GM19351 (cell line): Measurements from ENCODE around the gene CORO6.
"Not testable (repeated sequence)": the region's sequence is repeated elsewhere in the genome, so short reads cannot be mapped to it uniquely, and the experiment has no call there.

Experiments
- ATAC-seq: cut with Tn5 transposase; IDR thresholded peaks from one replicate; pipeline ENCODE4 v1.9.1; 2021; ENCODE audit warnings: mild to moderate bottlenecking, moderate library complexity; ENCODE audit not compliant: unreplicated experiment

CORO6 gene

DNA sequence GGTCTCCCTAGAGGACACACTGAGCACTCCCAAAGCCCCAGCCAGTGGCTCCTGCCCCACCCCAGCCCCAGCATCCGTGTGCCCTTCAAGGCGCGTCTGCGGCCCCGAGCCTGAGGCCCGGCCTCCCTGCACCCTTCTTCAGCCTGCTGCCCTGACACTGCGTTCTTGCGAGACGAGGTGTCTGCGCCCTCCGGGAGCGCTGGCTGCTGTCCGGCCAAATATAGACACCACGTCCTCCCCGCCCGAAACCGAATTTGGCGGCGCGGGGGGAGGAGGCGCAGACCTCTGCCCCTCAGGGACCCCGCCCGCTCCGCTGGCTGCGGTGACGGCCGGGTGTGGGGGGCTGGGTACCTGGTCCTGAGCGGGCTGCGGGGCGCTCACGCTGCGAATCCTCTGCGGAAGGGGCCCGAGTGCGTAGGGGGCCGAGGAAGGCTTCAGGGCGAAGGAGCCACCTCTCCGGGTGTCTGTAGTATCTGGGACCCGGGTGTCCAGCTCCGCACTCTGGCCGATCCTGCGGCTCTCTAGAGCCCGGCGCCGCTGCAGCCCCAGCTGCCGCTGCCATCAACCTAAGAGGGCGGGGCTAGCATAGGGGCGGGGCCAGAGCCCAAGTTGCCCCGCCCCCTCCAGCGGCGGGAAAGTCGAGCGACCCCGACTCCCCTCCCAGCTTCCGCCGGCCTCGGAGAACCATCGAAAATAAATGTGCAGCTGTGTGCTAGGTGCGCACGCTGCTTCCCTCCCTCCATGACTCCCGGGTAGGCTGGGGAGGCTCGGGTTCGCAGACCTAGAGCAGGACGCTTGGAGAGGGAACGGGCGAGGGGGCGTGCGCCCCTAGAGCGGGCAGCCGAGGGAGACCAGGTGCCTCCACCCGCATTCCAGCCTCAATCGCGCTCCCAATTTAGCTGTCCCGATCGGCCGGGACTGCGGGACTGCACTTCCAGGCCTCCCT is at the start of gene CORO6:
Gene CORO6 (minus strand): TSS at position 576 of the 946 bp plus-strand sequence. CDS start 1,491 bp downstream, outside the sequence.
- ATAC-seq = no peak

DNA sequence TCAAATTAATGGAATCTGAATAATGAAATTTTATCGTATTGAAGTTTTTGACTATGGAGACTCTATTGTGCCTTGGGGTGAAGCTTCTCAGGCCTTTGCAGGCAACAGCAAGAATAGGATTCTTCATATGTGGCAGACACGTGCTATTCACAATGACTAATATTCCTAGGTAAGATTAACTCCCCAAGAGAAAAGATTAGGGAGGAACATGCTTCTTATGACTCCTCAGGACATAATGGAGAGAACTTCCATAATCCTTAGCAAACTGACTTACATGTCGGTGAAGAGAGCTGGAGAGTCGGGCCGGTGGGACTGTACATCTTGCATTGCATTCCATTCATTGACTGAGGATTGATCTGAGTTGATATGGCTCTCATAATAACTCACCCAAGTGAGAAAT is 48.9 kb upstream of the CORO6 start:
- ATAC-seq = no peak

DNA sequence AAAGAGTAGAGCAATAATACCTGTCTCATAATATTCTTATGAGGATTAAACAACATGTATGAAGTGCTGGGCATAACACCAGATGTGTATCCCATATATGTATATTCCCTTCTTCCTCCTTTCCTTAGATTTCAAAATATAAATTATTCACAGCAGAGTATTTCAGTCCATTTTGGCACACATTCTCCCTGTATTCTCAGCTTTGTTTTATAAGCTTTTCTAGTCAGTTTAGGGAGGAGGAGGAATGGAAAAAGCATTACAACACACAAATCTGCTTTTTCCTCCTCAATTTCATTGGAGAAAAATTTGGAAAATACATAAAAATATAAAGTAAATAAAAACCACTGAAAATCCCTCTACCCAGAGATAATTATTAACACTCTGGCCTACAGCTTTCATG is 46.6 kb upstream of the CORO6 start:
- ATAC-seq = no peak

DNA sequence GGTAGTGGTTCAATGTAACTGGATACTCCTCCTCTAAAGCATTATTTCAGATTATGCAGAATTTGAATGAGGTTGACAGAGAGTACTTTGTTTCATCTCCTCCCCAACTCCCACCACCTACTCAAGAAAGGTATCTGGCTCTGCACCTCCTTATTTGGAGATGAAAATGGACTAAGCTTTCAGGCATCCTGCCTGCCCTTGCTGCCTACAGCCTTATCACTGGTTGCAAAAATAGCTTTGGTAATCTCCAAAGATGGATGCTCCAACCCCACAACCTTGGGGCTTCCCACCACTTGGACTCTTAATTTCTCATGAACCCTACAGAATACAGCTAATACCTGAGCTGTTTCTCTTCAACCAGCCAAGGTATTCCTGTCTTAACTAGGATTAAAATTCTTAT is 45.3 kb upstream of the CORO6 start:
- ATAC-seq = no peak

DNA sequence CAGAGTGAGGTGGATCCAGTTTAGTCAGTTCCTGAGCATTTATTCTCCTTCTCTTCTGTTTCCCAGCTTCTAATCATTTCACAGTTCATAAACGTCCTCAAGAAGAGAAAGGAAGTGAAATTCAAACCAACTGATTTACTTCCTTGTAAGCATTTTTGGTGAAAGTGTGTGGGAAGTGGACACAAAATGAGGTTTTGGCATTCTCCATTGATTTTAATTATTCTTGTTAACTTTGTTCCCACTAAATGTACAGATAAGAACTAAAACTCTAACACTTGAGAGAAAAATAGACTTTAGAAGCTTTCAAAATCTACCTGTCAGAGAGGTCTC is 42.7 kb upstream of the CORO6 start:
- ATAC-seq = no peak

DNA sequence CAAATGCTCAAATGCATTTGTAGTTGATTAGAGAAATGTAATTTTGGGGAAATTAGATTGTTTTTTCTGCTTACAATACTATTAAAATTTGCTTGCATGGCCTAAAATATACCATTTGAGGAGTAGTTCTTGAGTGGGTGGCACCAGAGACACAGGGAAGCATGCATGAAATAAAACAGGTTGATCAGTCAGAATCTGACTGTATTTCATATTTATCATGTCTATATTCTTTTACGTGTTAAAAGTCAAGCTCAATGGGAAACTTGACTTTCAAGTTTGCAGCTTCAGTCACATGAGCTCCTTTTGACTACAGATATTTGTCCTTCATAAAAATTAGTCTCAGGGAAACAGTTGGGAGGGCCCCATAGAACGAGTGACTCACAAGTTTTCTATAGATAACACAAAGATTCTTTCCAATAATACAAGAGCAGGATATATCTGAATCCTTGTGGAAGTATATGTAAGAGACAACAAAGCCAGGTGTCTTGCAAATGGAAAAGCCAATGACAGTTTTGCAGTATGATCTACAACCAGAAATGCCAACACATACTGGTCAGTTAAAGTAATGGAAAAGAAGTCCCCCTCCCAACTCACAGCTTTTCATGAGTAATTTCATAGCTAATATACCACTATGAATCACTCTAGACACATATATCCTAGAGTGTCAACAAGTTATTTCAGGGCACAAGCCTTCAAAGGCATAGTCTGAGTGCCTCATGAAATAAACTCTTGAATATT is 42.2 kb upstream of the CORO6 start:
- no peak for ATAC-seq

DNA sequence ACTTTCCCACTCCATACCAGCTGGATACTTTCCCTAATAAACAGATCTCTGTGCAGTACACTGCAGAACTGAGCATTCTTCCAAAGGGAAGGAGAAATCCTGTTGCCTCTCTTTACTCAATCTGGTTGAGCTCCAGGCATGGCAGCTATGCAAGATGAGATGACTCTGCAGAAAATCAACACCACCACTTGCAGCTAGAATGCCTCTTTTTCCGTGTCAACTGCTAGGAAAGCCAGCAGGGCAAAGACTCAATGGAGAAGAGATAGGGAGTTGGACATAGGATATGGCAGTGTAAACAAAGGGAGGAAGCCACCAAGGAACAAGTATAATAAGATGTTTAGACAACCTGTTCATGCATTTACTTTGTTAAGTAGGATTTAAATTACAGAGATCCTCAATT is 40.4 kb upstream of the CORO6 start:
- no peak for ATAC-seq

DNA sequence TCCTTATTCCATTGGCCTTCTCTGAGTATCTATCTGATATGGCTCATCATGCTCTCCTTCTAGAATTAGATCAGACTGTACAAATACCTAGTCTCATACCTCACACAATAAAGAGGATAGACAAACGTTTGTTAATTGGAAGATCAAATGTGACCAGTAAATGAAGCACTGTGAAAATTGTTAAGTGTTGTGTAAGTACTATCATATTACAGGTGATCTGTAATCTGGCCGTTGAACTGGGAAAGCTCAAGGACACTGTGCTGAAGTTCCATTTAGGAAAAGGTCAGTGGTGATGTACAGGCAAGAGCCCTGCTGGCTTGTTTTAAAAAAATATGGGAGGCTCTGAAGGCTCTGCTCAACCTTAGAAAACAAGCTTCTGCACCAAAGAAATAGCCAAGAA is 38.5 kb upstream of the CORO6 start:
- no peak for ATAC-seq

DNA sequence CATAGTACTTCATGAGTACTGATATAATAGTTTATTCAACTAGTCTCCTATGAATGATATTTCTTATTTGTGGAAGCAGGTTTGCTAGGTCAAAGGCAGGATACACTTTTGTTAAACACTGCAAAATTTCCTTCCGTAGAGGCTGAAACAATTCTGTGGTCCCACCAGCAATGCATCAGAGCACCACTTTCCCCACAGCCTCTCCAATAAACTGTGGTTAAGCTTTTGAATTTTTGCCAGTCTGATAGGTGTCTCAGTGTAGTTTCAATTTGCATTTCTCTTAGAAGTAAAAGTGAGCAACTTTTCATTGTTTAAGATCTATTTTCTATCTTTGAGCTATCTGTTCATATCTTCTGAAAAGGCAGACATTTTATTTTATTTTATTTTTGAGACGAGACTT is 36.4 kb upstream of the CORO6 start:
- ATAC-seq = no peak

DNA sequence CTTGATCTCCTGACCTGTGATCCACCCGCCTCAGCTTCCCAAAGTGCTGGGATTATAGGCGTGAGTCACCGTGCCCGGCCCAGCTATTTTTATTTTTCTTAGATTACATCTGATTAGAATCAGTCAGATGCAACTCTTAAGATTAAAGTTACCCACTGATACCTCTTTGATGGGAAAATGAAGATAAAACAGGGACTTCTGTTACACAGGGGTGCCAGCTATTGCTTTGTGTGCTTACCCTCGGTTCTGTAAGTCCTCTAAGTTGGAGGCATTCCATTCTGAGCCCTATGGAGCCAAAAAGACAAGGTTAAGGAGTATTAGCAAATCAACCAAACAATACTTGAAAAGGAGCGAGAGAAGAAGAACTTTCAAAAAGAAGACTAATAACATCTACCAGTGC is 32.6 kb upstream of the CORO6 start:
- ATAC-seq = no peak

DNA sequence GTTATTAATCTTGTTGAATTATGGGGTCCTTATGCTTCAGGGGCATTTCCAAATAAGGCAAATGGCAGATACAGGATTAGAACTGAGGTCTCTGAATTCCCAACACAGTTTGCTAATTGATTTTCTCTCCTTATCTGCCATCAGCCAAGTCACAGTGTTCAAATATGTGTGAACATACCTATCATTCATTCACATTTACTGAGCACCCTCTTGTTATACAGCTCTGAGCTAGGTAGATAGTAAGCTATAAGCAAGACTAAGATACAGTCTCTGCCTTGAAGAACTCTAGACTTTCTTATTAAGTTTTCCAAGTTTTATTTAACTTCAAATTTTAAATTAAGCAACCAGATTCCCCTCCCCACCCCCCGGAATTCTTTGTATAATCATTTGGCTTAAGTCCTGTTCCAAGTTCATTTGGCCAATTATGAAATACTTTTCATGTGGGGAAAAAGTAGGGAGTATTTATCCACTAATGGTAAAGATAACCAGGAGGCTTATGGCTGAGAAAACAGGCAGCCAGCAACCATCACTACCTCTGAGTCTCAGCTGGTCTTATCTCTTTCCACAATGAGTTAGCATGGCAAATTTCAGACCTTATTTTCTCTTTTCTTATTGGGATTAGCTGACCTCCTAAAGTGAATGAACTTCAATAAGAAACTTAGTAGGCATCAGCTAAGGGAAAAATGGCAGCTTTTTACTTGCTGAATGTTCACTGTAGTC is 31.4 kb upstream of the CORO6 start:
- no peak for ATAC-seq

DNA sequence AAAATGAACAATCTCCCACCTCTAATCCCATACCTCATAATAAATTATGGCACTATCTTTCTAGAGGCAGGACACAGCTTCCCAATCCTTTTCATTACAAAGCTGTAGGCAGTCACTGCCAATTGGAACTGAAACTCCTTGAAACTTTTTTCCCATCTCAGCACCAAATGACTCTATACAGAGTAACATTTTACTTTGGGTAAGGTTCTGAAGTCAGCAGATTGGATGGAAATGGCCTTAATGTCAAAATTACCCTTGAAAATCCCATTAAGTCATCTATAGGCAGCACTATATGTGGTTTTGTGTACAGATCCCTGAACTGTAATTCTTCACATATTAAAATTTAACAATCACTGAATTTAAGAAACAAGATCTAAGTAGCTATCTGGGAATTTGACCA is 30.3 kb upstream of the CORO6 start:
- no peak for ATAC-seq

DNA sequence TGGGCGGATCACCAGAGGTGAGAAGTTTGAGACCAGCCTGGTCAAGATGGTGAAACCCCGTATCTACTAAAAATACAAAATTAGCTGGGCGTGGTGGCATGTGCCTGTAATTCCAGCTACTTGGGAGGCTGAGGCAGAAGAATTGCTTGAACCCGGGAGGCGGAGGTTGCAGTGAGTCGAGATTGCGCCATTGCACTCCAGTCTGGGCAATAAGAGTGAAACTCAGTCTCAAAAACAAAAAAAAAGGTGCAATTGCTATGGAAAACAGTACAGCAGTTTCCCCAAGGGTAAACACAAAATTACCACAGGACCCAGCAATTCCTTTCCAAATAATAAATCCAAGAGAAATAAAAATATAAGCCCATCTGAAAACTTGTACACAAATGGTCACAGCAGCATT is 29.2 kb upstream of the CORO6 start:
- ATAC-seq = not testable (repeated sequence)

DNA sequence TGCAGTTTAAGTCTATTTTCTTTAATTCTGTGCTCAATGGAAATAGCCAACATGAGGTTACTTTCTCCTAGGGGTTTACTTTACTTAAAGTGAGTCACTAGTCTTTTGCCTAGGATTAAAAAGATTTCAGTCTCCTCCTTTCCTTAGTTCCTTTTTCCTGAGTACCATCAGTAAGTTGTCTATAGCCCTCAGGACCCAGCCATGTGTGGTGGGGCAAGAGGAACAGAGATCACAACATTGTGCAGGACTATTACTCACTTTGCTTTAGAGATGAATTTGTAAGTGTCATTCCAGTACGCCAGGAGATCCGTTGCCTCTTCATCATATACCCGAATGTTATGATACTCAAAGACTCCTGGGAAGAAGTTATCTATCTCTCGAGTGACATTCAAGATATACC is 27.7 kb upstream of the CORO6 start:
- ATAC-seq = no peak

DNA sequence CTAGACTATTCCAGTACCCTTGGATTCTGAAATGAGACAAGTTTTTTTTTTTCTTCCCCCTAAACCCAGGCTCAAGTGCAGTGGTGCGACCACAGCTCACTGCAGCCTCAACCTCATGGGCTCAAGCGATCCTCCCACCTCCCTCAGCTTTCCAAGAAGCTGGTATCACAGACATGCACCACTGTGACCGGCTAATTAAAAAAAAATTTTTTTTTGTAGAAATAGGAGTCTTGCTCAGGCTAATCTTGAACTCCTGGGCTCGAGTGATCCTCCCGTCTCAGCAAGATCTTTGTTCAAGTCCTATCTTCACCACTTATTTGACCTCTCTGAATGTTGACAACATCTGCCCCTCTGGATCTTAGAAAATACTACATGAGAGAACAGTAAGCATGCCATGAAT is 26.6 kb upstream of the CORO6 start:
- ATAC-seq = no peak

DNA sequence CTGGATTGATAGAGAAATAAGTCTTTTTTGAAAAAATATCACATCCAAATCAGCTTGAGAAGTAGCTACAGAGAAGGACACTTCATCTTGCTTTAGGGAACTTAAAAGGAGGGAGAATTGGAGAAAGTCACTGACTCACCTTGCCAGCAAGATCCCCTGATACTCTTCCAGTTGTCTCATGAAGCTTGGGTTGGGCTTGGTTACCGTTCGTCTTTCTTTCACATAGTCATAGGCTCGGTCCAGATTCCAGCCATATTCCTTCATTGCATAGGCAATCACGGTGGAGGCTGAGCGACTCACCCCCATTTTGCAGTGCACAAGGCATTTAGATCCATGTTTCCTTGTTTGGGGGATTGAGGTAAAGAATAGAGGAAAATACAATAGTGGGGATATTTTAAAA is 25.3 kb upstream of the CORO6 start:
- no peak for ATAC-seq

DNA sequence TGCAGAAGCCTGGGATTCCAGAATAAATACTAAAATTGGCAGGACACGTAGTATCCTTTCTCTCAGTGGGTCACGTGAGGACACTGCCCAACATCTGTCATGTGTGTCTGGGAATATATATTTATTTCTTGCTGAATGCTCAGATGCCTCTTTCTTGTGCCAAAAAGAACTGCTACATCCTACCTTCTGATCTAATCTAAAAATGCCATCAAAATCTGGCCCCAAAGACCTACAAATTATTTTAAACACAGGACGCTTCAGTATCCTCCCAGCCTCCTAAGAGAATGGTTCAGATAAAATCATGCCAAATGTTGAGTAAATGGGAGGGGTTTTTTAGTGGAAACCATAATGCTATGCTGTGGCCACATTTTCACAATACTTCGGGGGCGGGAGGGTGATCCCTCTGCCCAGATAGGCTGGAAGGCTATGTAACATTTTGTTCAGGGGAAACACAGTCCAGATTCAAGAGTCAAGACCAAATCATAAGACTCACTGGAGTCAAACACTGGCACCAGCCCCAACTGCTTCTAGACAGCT is 22.9 kb upstream of the CORO6 start:
- ATAC-seq = no peak

DNA sequence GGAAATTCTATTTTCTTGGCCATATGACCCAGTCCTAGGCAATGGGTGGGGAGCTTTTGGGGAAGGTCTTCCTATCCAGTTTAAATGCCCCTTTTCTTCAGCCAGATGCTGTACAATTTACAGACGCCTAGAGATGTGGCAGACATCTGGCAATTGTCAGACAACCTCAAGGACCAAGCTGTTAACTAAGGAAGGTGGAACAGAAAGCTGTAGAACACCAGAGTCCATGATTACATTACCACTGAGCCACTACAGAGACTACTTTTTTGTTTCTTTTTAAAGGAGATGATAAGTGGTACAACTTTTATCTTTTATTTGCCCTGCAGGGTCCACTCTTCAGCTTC is 21.1 kb upstream of the CORO6 start:
- no peak for ATAC-seq

DNA sequence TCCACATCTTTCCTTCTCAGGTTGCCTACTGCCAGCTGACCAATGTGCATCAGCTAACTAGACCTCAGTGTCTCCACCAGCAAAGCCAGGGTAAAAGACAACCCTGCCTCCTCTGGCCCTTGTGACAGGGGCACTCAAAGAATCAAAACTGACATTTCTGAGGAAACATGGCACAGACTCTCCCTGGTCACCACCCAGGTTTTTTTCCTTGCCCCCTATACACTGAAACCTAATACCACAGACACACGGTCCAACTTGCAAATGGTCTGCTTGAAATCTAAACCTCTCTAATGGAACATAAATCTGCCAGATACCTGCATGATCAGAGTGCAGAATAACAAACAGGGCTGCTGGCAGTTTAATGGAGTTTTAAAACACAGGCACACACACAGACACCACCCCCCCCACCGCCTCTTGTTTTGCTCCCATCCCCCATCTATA is 19.5 kb upstream of the CORO6 start:
- no peak for ATAC-seq

DNA sequence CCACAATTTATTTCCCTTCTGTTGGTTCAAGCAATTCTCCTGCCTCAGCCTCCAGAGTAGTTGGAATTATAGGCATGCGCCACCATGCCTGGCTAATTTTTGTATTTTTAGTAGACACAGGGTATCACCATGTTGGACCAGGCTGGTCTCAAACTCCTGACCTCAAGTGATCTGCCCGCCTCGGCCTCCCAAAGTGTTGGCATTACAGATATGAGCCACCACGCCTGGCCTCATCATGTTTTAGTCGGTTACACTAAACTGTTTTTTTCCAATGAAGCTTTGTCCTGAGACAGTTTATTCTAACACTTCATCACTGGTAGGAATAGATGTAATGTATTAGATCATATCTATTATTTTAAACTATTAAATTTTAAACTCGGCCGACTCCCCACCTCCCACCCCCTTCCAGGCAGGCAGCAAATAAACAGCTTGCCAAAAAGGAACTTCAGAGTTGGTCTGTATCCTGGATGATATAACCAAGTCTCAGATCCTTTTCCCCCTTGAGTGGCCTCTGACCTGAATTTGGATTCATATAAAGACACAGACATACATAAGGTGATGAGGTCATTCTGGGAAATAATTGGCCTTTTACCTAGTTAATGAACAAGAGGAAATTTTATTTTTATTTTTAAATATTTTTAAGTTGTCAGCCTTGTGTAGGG is 18.4 kb upstream of the CORO6 start:
- ATAC-seq = no peak

DNA sequence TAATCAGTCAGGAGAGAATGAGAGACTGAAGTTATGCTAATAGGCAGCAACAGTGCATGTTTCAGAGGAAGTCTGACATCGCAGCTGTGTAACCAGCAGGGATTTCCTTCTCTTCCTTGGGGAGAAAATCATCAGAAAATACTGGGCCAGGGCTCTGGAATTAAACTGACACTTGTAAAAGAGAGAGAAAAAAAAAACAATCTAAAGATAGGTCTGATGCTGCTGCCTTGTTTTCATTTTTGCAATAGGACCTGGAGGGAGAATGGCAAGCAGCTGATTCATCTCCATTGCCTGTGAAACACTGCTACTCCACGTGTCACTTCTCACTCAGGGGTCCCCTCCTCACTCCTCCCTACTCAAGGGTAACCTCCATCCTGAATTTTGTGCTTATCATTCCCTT is 17.7 kb upstream of the CORO6 start:
- no peak for ATAC-seq
